Middle frontal gyrus (tissue), 1 donor: ENCODE results near the gene CGB5.

Source experiments
- DNase-seq: peaks from one replicate; pipeline ENCODE4 v3.0.0-alpha.2; 2015; ENCODE audit warnings: low spot score; ENCODE audit errors: extremely low spot score

CGB5 gene

GRCh38 chr19:49085020-49085867, 41.6 kb downstream of the CGB5 start, which contains the start of gene SNRNP70:
Gene SNRNP70, plus strand, starts transcription at chr19:49085451. Its CDS starts 964 bp downstream, at chr19:49086415.
- DNase-seq, result peak; percentile 96

DNA sequence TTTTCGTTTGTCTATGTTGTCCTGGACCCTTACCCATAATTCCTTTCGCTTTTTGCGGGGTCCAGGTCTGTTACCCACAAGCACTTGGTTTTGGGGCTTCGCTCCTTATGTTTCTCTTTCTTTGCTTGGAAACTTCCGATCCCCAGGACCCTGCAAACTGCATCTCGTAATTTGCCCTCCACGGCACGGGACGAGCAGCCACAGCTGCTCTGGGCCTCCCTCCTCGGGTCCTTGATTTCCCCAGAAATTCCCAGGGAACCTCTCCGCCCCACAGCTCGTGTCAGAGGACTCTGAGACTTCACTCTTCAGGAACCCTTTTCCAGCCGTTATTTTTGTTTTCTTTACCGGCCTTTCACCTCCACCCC, 42.2 kb downstream of the CGB5 start:
- no peak for DNase-seq

- DNase-seq, result no peak
Observed at GRCh38 chr19:49086296-49086695, 42.6 kb downstream of the CGB5 start.

DNA sequence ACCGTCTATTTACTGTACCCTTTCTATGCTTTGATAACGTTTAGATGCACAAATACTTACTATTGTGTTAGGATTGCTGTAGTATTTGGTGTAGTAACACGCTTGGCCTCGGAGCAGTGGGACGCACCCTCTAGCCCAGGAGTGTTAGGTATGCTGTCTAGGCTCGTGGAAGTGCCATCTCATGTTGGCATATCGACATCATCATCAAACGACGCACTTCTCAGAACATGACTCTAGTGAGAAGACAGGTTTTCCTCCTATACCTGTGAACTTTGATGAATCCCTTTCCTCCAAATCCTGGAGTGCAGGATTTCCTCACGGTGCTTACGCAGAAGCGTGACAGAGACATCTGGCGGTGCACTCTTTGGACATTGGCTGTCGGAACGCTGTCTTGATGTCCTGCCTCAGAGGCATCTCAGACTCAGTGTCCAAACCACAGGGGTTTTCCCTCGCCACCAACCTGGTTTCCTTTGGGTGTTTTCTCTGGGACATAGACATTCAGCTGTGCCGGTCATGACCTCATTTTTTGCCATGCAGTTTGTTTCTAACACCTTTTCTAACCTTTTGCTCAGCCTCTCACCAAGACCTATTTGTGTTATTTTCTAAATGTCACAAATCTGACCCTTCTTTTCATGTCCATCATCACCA, 47.9 kb downstream of the CGB5 start:
- no peak for DNase-seq

DNA sequence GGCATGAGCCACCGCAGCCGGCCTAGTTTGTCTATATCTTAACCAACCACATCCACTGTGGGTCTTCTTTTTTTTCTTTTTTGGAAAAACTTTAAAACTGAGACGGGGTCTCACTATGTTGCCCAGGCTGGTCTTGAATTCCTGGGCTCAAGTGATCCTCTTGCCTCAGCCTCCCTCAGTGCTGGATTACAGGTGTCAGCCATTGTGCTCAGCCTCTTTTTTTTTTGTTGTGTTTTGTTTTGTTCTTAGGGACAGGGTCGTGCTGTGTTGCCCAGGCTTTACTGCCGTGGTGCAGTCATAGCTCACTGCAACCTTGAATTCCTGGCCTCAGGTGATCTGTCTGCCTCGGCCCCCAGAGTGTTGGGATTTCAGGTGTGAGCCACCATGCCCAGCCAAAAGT, 49.0 kb downstream of the CGB5 start:
- no peak for DNase-seq
